ENCODE measurements around the gene LEP. TPM values are rescaled to one million over a fixed set of nuclear protein-coding genes. Genes with fewer than 3 reads are reported as not detected.

LEP gene
- total and polyA plus RNA-seq, 2 of the 8 experiments (the other 6 are each of a cell fraction or from before 2014, with no cell fraction given) = not detected

GRCh38 chr7:128242661-128243060 is 1.6 kb downstream of the LEP start:
- no peak overlapping the region for H2AK5ac ChIP-seq (ENCODE audit: low read depth, low read length)
- H3K18ac ChIP-seq (ENCODE audit: extremely low read depth, low read length) = no peak overlapping the region
- no peak overlapping the region for H3K27ac ChIP-seq (ENCODE audit: low read depth, low read length)
- H3K4me2 ChIP-seq (ENCODE audit: insufficient read depth in 1 of 2, low read depth in 2 of 2, low read length in 2 of 2) = no peak overlapping the region
- H2BK12ac ChIP-seq (ENCODE audit: low read depth, low read length) = no peak overlapping the region
- H3K4ac ChIP-seq (replicated peaks; ENCODE audit: insufficient read length, low read depth, low read length) = no peak overlapping the region
- H2BK15ac ChIP-seq (ENCODE audit: low read length) = no peak overlapping the region
- H4K8ac ChIP-seq (ENCODE audit: extremely low read depth, insufficient read depth, low read length) = no peak overlapping the region
- no peak overlapping the region for H4K5ac ChIP-seq (ENCODE audit: insufficient read length, low read depth, low read length)
- H4K91ac ChIP-seq (replicated peaks; ENCODE audit: insufficient read length, low read length) = no peak overlapping the region
- no peaks in the 10 kb centered on the region for H3K36me3 ChIP-seq (ENCODE audit: control insufficient read depth in 2 of 4, insufficient read depth in 4 of 4, low read length in 3 of 4)
- no peak overlapping the region for H3K56ac ChIP-seq (replicated peaks; ENCODE audit: insufficient read length, low read depth, low read length)
- H3K9me3 ChIP-seq (ENCODE audit: insufficient read depth in 2 of 2, low read depth in 1 of 2, low read length in 1 of 2) = peaks cover 2 to 9% of the 10 kb centered on the region in 2 experiments; a peak in 2 of 4 replicates
- H2BK120ac ChIP-seq (replicated peaks; ENCODE audit: low read depth, low read length) = no peak overlapping the region
- no peak overlapping the region for H3K9ac ChIP-seq (replicated peaks in 1 of 4; ENCODE audit: extremely low read depth in 1 of 4, low read depth in 3 of 4, low read length in 3 of 4)
- H3K23me2 ChIP-seq (ENCODE audit: low read depth, low read length) = no peaks in the 10 kb centered on the region; the same call in 1 of the 2 replicates
- H3K4me1 ChIP-seq (replicated peaks in 1 of 4; ENCODE audit: control insufficient read depth in 3 of 4, insufficient read depth in 4 of 4, low read length in 3 of 4) = no peaks in the 10 kb centered on the region
- H3K79me2 ChIP-seq (ENCODE audit: control insufficient read depth in 1 of 2, insufficient read depth in 2 of 2, low read length in 2 of 2) = no peaks in the 10 kb centered on the region
- no peak overlapping the region for H2BK5ac ChIP-seq (ENCODE audit: low read depth, low read length)
- H3K4me3 ChIP-seq (ENCODE audit: extremely low read depth in 1 of 4, insufficient read depth in 2 of 4, low read depth in 3 of 4, low read length in 4 of 4) = no peak overlapping the region
- H2BK20ac ChIP-seq (ENCODE audit: low read length) = no peak overlapping the region
- FAIRE-seq (no peak), DNase-seq (ENCODE audit: low read depth in 1 of 2, low spot score in 2 of 2) (no peak)
- H3K79me1 ChIP-seq (ENCODE audit: low read depth, low read length) = no peaks in the 10 kb centered on the region
- H3K14ac ChIP-seq (ENCODE audit: insufficient read length) = no peak overlapping the region
- H4K20me1 ChIP-seq (replicated peaks in 1 of 2; ENCODE audit: control insufficient read depth in 1 of 2, insufficient read depth in 2 of 2, low read length in 2 of 2) = no peaks in the 10 kb centered on the region
- no peaks in the 10 kb centered on the region; a peak in 1 of 7 replicates for H3K27me3 ChIP-seq (replicated peaks in 1 of 4; ENCODE audit: control insufficient read depth in 3 of 4, extremely low read depth in 1 of 4, insufficient read depth in 3 of 4, low read length in 3 of 4)
- no peak overlapping the region for H3K23ac ChIP-seq (ENCODE audit: insufficient read length)
- 88% methylated on average over 11 of the region's 11 CpGs; no CpG with 5 or more reads in 1 of the 2 experiments for WGBS, 2 experiments (ENCODE audit: extremely low coverage in 1 of 2, insufficient coverage in 1 of 2, insufficient read length in 1 of 2, insufficient replicate concordance in 2 of 2, low coverage in 1 of 2, low lambda C conversion rate in 2 of 2, missing lambda C conversion rate in 1 of 2)
- no peak overlapping the region for H2AFZ ChIP-seq (ENCODE audit: low read length)
- CTCF ChIA-PET (ENCODE audit: partially characterized antibody) = no interaction called here
- POLR2A ChIA-PET (ENCODE audit: partially characterized antibody) = interaction anchor here (1.5 kb wide), 1 partner anchor 9 kb away, joined by 3 read pairs; no protein-coding TSS in a partner anchor
- TF ChIP-seq SUZ12 (IDR thresholded peaks at IDR 0.05; ENCODE audit: low read length) (no peak), RFX5 (IDR thresholded peaks at IDR 0.05; ENCODE audit: borderline replicate concordance, low read depth, low read length) (no peak), FOSL1 (IDR thresholded peaks at IDR 0.05; ENCODE audit: insufficient read depth, low read depth, low read length) (no peak), MAFK (IDR thresholded peaks at IDR 0.05; ENCODE audit: low read depth, low read length) (no peak), TAF7 (optimal IDR thresholded peaks at IDR 0.05; ENCODE audit: borderline replicate concordance, low read depth, low read length) (no peak), RXRA (IDR thresholded peaks at IDR 0.05; ENCODE audit: insufficient read depth, low read depth, low read length) (no peak), GTF2F1 (IDR thresholded peaks at IDR 0.05; ENCODE audit: borderline replicate concordance, low read depth, low read length) (no peak), SP1 (IDR thresholded peaks at IDR 0.05; ENCODE audit: low read depth, low read length) (no peak), POLR2AphosphoS5 (IDR thresholded peaks at IDR 0.05; ENCODE audit: low read depth, low read length) (no peak), SRF (IDR thresholded peaks at IDR 0.05; ENCODE audit: low read depth, low read length) (no peak), ASH2L (IDR thresholded peaks at IDR 0.05; ENCODE audit: low read length) (no peak), JUND (IDR thresholded peaks at IDR 0.05; ENCODE audit: low read length) (no peak), KDM5A (IDR thresholded peaks at IDR 0.05; ENCODE audit: low read length) (no peak), EGR1 (IDR thresholded peaks at IDR 0.05; ENCODE audit: borderline replicate concordance, low read depth, low read length) (no peak)
- TF ChIP-seq, protein P1, sequence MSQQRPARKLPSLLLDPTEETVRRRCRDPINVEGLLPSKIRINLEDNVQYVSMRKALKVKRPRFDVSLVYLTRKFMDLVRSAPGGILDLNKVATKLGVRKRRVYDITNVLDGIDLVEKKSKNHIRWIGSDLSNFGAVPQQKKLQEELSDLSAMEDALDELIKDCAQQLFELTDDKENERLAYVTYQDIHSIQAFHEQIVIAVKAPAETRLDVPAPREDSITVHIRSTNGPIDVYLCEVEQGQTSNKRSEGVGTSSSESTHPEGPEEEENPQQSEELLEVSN (IDR thresholded peaks at IDR 0.05) = no peak
